ENCODE measurements around the gene SUSD4.

Gene SUSD4

DNA sequence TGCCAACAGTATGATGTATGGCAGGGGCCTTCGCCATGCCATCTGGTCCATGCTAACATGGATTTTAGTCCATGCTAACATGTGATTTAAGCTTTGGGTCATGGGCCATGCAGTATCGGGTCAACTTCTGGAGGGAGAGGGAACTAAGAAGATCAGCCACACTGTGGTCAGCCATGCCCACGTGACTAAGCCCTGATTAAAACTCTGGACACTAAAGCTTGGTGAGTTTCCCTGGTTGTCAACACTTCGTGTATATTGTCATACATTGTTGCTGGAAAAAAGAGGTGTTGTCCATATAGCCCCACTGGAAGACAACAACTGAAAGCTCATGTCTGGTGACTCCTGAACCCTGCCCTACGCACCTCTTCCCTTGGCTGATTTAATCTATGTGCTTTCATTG is 90.5 kb downstream of the SUSD4 start:
- no peaks in the 10 kb centered on the region for H3K36me3 ChIP-seq (ENCODE audit: insufficient read depth, insufficient read length, low read length)
- no peak for DNase-seq (ENCODE audit: low read depth, low spot score)
- TF ChIP-seq SUZ12 (IDR thresholded peaks at IDR 0.05; ENCODE audit: extremely low read depth, insufficient read depth, insufficient read length) (no peak), YY1 (IDR thresholded peaks at IDR 0.05; ENCODE audit: insufficient read depth, insufficient read length) (no peak), ZNF274 (IDR thresholded peaks at IDR 0.05; ENCODE audit: low read depth, low read length) (no peak)
- no peak overlapping the region for H3K9ac ChIP-seq (ENCODE audit: insufficient read length, low read depth)
- H3K4me3 ChIP-seq (ENCODE audit: insufficient read length, low read depth) = no peak overlapping the region
- H3K9me3 ChIP-seq (ENCODE audit: insufficient read depth, low read length) = peaks cover 14% of the 10 kb centered on the region
- no peaks in the 10 kb centered on the region for H3K4me1 ChIP-seq (ENCODE audit: insufficient read depth, insufficient read length)
- no peaks in the 10 kb centered on the region for H3K27me3 ChIP-seq (ENCODE audit: insufficient read depth, insufficient read length)

DNA sequence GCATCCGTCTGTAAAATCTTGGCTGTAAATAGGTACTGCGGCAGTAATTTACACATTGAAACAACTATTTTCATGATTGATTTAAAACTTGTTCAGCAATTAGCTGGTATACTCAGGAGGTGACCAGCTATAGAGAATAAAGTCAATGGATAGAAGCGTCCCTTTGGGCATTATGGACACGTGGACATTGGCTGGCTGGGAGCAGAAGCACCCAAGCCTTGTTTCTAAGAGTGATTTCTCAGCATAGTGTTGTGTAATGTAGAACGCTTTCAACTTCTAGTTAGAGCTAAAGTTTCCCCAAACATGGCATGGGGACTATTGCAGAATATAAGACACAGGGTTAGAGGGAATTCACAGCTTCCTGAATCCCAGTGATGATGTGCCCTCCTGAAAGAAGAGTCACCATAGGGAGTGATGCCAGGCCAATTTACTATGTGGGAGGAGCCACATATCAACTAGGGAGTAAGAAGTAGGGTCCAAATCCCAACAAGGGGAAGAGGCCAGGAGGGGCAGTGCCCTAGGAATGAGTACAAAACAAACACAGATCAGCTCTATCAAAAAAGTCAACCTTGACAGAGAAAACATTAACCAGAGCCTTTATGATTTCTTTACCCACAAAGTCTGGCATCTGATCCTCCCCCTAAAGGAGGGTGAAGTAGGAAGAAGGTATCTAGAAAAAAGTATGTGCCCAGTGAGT is 92.7 kb downstream of the SUSD4 start:
- no peak for DNase-seq (ENCODE audit: low read depth, low spot score)
- Histone ChIP-seq H3K9me3 (ENCODE audit: insufficient read depth, low read length) (no peaks in the 10 kb centered on the region), H3K36me3 (ENCODE audit: insufficient read depth, insufficient read length, low read length) (no peaks in the 10 kb centered on the region), H3K27me3 (ENCODE audit: insufficient read depth, insufficient read length) (no peaks in the 10 kb centered on the region), H3K4me1 (ENCODE audit: insufficient read depth, insufficient read length) (peaks cover 4% of the 10 kb centered on the region), H3K9ac (ENCODE audit: insufficient read length, low read depth) (no peak overlapping the region), H3K4me3 (ENCODE audit: insufficient read length, low read depth) (no peak overlapping the region)
- no peak for TF ChIP-seq YY1 (IDR thresholded peaks at IDR 0.05; ENCODE audit: insufficient read depth, insufficient read length)
- no peak for TF ChIP-seq SUZ12 (IDR thresholded peaks at IDR 0.05; ENCODE audit: extremely low read depth, insufficient read depth, insufficient read length)
- no peak for TF ChIP-seq ZNF274 (IDR thresholded peaks at IDR 0.05; ENCODE audit: low read depth, low read length)

DNA sequence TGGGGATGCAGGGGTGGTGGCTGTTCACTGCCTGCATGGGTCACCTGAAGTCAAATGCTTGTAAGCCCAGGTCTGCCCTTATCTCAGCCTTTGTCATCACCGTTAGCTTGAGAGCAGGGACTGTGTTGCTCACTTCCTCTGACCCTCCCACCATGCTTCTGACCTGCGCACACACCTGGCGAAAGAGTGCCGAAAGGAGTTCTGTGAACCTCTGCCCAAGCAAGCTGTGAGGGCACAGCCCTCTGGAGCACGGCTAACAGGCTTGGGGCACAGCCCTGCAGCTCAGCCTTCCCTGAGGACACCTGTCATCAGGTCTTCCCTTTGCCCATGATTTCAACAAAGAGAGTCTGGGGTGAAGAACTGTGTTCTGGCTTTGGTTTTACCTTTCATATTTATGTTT is 93.8 kb downstream of the SUSD4 start:
- H3K4me3 ChIP-seq (ENCODE audit: insufficient read length, low read depth) = no peak overlapping the region
- TF ChIP-seq YY1 (IDR thresholded peaks at IDR 0.05; ENCODE audit: insufficient read depth, insufficient read length) (no peak), SUZ12 (IDR thresholded peaks at IDR 0.05; ENCODE audit: extremely low read depth, insufficient read depth, insufficient read length) (no peak), ZNF274 (IDR thresholded peaks at IDR 0.05; ENCODE audit: low read depth, low read length) (no peak)
- peaks cover 4% of the 10 kb centered on the region for H3K4me1 ChIP-seq (ENCODE audit: insufficient read depth, insufficient read length)

DNA sequence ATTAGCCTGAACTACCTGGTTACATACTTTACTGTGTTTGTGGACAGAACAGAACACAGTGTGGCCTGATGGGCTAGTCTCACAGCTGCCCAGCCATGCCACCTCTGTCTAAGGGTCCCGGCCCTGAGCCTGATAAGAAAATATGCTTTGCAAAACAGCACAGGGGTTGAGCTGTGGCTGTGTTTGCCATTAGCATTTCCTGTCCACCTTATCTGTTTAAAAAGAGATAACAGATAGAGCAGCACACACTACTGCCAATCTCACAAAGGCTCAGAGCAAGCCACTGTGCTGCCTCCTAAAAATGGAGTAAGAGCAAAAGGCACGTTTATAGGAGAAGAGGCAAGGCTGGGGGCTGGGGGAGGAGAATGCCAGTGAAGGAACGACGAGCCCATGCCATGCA is 95.0 kb downstream of the SUSD4 start:
- no peak for DNase-seq (ENCODE audit: low read depth, low spot score)
- Histone ChIP-seq H3K4me1 (ENCODE audit: insufficient read depth, insufficient read length) (peaks cover 4% of the 10 kb centered on the region), H3K9ac (ENCODE audit: insufficient read length, low read depth) (no peak overlapping the region), H3K27me3 (ENCODE audit: insufficient read depth, insufficient read length) (no peaks in the 10 kb centered on the region), H3K9me3 (ENCODE audit: insufficient read depth, low read length) (no peaks in the 10 kb centered on the region), H3K36me3 (ENCODE audit: insufficient read depth, insufficient read length, low read length) (no peaks in the 10 kb centered on the region), H3K4me3 (ENCODE audit: insufficient read length, low read depth) (no peak overlapping the region)
- no peak for TF ChIP-seq ZNF274 (IDR thresholded peaks at IDR 0.05; ENCODE audit: low read depth, low read length)

More for the DNA sequence above, 93.8 kb downstream of the SUSD4 start:
- H3K36me3 ChIP-seq (ENCODE audit: insufficient read depth, insufficient read length, low read length) = no peaks in the 10 kb centered on the region
- no peak overlapping the region for H3K9ac ChIP-seq (ENCODE audit: insufficient read length, low read depth)
- no peaks in the 10 kb centered on the region for H3K27me3 ChIP-seq (ENCODE audit: insufficient read depth, insufficient read length)
- DNase-seq (ENCODE audit: low read depth, low spot score) = no peak
- H3K9me3 ChIP-seq (ENCODE audit: insufficient read depth, low read length) = no peaks in the 10 kb centered on the region

DNA sequence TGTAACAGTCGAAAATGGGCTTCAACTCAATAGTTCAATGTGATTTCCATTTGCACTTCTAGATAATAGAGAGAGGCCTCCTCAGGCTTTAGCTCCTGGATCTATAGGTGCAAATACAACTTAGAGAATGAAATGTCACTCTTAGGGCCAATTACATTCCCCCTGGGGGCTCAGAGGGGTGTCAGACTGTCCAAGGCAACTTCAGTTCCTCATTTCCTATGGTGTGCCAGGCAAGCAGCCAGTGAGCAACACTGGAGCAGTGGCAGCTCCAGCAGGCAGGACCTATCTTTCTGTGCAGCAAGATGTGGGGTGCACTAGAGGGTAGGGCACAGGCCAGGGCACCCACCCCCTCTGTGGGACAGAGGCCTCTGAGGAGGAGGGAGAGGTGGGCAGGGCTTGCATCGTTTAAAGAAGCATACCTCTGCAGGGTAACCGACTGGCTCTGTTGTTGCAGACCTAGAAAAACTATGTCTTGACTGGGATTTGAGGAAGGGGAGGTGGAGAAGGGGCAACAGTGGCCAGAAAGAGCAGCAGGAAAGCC is 97.3 kb downstream of the SUSD4 start:
- Histone ChIP-seq H3K9ac (ENCODE audit: insufficient read length, low read depth) (no peak overlapping the region), H3K4me1 (ENCODE audit: insufficient read depth, insufficient read length) (peaks cover 4% of the 10 kb centered on the region), H3K27me3 (ENCODE audit: insufficient read depth, insufficient read length) (no peaks in the 10 kb centered on the region), H3K9me3 (ENCODE audit: insufficient read depth, low read length) (no peaks in the 10 kb centered on the region), H3K36me3 (ENCODE audit: insufficient read depth, insufficient read length, low read length) (no peaks in the 10 kb centered on the region), H3K4me3 (ENCODE audit: insufficient read length, low read depth) (no peak overlapping the region)
- TF ChIP-seq ZNF274 (IDR thresholded peaks at IDR 0.05; ENCODE audit: low read depth, low read length) = no peak
- no peak for TF ChIP-seq YY1 (IDR thresholded peaks at IDR 0.05; ENCODE audit: insufficient read depth, insufficient read length)
- TF ChIP-seq SUZ12 (IDR thresholded peaks at IDR 0.05; ENCODE audit: extremely low read depth, insufficient read depth, insufficient read length) = no peak
- DNase-seq (ENCODE audit: low read depth, low spot score) = no peak

DNA sequence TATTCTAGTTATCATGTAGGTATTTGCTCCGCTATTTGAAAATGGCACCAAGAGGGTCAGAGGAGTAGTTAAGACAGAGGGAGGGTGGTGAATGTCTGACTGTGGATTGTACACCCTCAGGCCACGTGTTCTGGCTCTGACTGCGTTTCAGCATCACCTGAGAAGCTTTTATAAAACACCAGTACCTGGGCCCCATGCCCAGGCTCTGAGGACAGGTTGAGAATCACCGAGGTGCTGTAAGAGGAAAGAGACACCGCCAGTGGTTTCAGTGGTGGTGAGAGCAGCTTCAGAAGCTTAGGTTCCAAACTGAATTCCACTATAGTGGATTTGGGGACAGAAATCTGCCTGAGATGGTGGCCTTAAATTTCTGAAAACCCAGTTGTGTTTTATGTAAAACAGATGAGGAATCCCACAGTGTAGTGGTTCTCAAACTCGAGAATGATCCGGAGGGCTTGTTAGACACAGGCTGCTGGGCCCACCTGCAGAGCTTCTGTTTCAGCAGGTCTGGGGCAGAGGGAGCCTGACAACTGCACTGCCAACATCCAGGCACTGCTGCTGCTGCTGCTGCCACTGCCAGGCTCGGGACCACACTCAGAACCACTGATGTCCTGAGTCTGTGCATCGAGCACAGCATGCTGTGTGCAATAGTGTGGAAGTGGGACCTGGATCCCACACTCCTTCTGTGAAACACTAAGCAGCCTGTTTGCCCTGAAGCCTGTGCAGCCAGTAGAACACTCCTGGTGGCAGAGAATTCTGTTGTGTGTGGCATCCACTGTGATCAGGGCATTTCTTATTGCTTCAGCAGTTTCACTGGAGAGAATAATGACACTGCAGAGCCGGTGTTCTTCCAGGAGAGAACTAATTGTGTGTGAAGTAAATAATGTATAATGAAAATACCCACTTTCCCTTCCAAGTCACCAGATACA is 98.7 kb downstream of the SUSD4 start:
- DNase-seq (ENCODE audit: low read depth, low spot score) = no peak
- Histone ChIP-seq H3K36me3 (ENCODE audit: insufficient read depth, insufficient read length, low read length) (no peaks in the 10 kb centered on the region), H3K4me1 (ENCODE audit: insufficient read depth, insufficient read length) (peaks cover 4% of the 10 kb centered on the region), H3K27me3 (ENCODE audit: insufficient read depth, insufficient read length) (no peaks in the 10 kb centered on the region), H3K4me3 (ENCODE audit: insufficient read length, low read depth) (no peak overlapping the region), H3K9ac (ENCODE audit: insufficient read length, low read depth) (no peak overlapping the region), H3K9me3 (ENCODE audit: insufficient read depth, low read length) (no peaks in the 10 kb centered on the region)
- TF ChIP-seq YY1 (IDR thresholded peaks at IDR 0.05; ENCODE audit: insufficient read depth, insufficient read length) = no peak
- no peak for TF ChIP-seq SUZ12 (IDR thresholded peaks at IDR 0.05; ENCODE audit: extremely low read depth, insufficient read depth, insufficient read length)
- TF ChIP-seq ZNF274 (IDR thresholded peaks at IDR 0.05; ENCODE audit: low read depth, low read length) = no peak

DNA sequence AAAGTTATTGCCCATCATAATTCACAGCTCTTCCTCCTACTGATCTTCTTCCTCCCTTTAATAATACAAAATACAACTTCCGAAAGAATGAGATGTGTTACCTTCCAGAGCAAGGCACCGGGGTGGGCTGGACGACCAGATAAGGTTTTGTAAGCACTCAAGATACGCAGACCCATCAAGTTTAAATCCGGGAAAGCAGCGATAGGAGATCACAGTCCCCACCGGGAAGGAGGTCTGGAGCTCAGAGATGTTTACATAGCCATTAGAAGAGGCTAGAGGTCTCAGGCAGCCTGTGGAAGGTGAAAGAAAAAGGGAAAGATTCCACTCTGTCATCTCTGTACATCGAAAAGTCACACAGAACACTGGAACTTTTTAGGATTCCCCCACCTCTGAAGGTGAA is 99.4 kb downstream of the SUSD4 start:
- Histone ChIP-seq H3K27me3 (ENCODE audit: insufficient read depth, insufficient read length) (no peaks in the 10 kb centered on the region), H3K4me1 (ENCODE audit: insufficient read depth, insufficient read length) (peaks cover 4% of the 10 kb centered on the region)

More for the DNA sequence above, 99.4 kb downstream of the SUSD4 start:
- Histone ChIP-seq H3K36me3 (ENCODE audit: insufficient read depth, insufficient read length, low read length) (no peaks in the 10 kb centered on the region), H3K9me3 (ENCODE audit: insufficient read depth, low read length) (no peaks in the 10 kb centered on the region), H3K4me3 (ENCODE audit: insufficient read length, low read depth) (no peak overlapping the region), H3K9ac (ENCODE audit: insufficient read length, low read depth) (no peak overlapping the region)
- TF ChIP-seq SUZ12 (IDR thresholded peaks at IDR 0.05; ENCODE audit: extremely low read depth, insufficient read depth, insufficient read length) (no peak), ZNF274 (IDR thresholded peaks at IDR 0.05; ENCODE audit: low read depth, low read length) (no peak), YY1 (IDR thresholded peaks at IDR 0.05; ENCODE audit: insufficient read depth, insufficient read length) (no peak)
- DNase-seq (ENCODE audit: low read depth, low spot score) = no peak
